Measurements from ENCODE around the gene KRTAP4-4.

- TF ChIP-seq CTCF (IDR thresholded peaks at IDR 0.05) (no peak), POLR2A (IDR thresholded peaks at IDR 0.05) (no peak), EP300 (IDR thresholded peaks at IDR 0.05) (no peak), POLR2AphosphoS5 (IDR thresholded peaks at IDR 0.05) (no peak)
Measured at GRCh38 chr17:41153856-41154255, 6.7 kb downstream of the KRTAP4-4 start.
